ENCODE measurements around the gene TCL1A. TPM values are rescaled to one million over a fixed set of nuclear protein-coding genes. Genes with fewer than 3 reads are reported as not detected.

TCL1A gene
- total and polyA plus RNA-seq, 4 donors = 0.21 to 5.0 (median 1.6) TPM

GRCh38 chr14:95759941-95760340, 46.0 kb upstream of the TCL1A start:
- ATAC-seq (ENCODE audit: insufficient read depth, low FRiP score) (no peak), DNase-seq (no peak)
- Histone ChIP-seq H3K4me1 (ENCODE audit: control insufficient read depth in 5 of 5, insufficient read depth in 5 of 5, low read length in 5 of 5) (no peaks in the 10 kb centered on the region), H3K9ac (ENCODE audit: insufficient read depth in 1 of 2, low read length in 2 of 2) (no peak overlapping the region), H3K27me3 (ENCODE audit: control insufficient read depth in 3 of 3, insufficient read depth in 3 of 3, low read length in 2 of 3) (peaks cover 0 to 3% (median 0%) of the 10 kb centered on the region in 3 donors), H3K9me3 (ENCODE audit: control insufficient read depth in 4 of 4, insufficient read depth in 3 of 4, low read length in 3 of 4) (peaks cover 0 to 1% (median 0%) of the 10 kb centered on the region in 4 donors), H3K27ac (ENCODE audit: low read depth in 1 of 2, low read length in 1 of 2) (no peak overlapping the region), H3K4me3 (no peak overlapping the region), H3K36me3 (ENCODE audit: control insufficient read depth in 4 of 4, insufficient read depth in 4 of 4, low read length in 4 of 4) (no peaks in the 10 kb centered on the region)
- TF ChIP-seq, protein P1, sequence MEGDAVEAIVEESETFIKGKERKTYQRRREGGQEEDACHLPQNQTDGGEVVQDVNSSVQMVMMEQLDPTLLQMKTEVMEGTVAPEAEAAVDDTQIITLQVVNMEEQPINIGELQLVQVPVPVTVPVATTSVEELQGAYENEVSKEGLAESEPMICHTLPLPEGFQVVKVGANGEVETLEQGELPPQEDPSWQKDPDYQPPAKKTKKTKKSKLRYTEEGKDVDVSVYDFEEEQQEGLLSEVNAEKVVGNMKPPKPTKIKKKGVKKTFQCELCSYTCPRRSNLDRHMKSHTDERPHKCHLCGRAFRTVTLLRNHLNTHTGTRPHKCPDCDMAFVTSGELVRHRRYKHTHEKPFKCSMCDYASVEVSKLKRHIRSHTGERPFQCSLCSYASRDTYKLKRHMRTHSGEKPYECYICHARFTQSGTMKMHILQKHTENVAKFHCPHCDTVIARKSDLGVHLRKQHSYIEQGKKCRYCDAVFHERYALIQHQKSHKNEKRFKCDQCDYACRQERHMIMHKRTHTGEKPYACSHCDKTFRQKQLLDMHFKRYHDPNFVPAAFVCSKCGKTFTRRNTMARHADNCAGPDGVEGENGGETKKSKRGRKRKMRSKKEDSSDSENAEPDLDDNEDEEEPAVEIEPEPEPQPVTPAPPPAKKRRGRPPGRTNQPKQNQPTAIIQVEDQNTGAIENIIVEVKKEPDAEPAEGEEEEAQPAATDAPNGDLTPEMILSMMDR (IDR thresholded peaks at IDR 0.05; ENCODE audit: control extremely low read depth, extremely low read depth) = no peak

DNA sequence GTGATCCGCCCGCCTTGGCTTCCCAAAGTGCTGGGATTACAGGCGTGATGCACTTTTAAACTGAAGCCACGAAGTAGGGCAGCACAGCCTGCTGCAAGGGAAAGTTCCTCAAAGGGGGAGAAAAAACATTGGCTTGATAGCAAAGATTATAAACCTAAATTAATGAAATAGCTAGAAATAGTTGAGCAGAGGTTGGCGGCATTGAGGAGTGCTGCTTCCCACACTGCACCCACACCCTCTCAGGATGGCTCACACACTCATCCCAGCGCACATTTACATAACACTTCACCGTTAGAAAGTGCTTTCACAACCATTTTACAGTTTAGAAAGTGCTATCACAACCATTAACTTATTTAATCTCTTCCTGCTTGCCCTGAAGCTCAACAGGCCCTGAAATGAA, 44.4 kb upstream of the TCL1A start:
- TF ChIP-seq, protein P1 (IDR thresholded peaks at IDR 0.05; ENCODE audit: control extremely low read depth, extremely low read depth) = no peak
- H3K9ac ChIP-seq (ENCODE audit: insufficient read depth in 1 of 2, low read length in 2 of 2) = no peak overlapping the region
- H3K9me3 ChIP-seq (ENCODE audit: control insufficient read depth in 4 of 4, insufficient read depth in 3 of 4, low read length in 3 of 4) = no peaks in the 10 kb centered on the region
- H3K4me1 ChIP-seq (ENCODE audit: control insufficient read depth in 5 of 5, insufficient read depth in 5 of 5, low read length in 5 of 5) = no peaks in the 10 kb centered on the region
- peaks cover 0 to 3% (median 0%) of the 10 kb centered on the region in 3 donors for H3K27me3 ChIP-seq (ENCODE audit: control insufficient read depth in 3 of 3, insufficient read depth in 3 of 3, low read length in 2 of 3)
- H3K36me3 ChIP-seq (ENCODE audit: control insufficient read depth in 4 of 4, insufficient read depth in 4 of 4, low read length in 4 of 4) = no peaks in the 10 kb centered on the region
- no peak for ATAC-seq (ENCODE audit: insufficient read depth, low FRiP score)
- H3K27ac ChIP-seq (ENCODE audit: low read depth in 1 of 2, low read length in 1 of 2) = no peak overlapping the region
- DNase-seq = no peak
- H3K4me3 ChIP-seq = no peak overlapping the region
- 76 to 77% methylated on average over 7 of the region's 7 CpGs for WGBS, 2 donors

- WGBS, 2 donors = 49 to 57% methylated on average over 3 of the region's 3 CpGs
- no peak overlapping the region for H3K27ac ChIP-seq (ENCODE audit: low read depth in 1 of 2, low read length in 1 of 2)
- TF ChIP-seq, protein P1 (IDR thresholded peaks at IDR 0.05; ENCODE audit: control extremely low read depth, extremely low read depth) = no peak
- H3K4me1 ChIP-seq (ENCODE audit: control insufficient read depth in 5 of 5, insufficient read depth in 5 of 5, low read length in 5 of 5) = no peaks in the 10 kb centered on the region
- no peaks in the 10 kb centered on the region for H3K9me3 ChIP-seq (ENCODE audit: control insufficient read depth in 4 of 4, insufficient read depth in 3 of 4, low read length in 3 of 4)
- H3K27me3 ChIP-seq (ENCODE audit: control insufficient read depth in 3 of 3, insufficient read depth in 3 of 3, low read length in 2 of 3) = peaks cover 0 to 3% (median 0%) of the 10 kb centered on the region in 3 donors
- no peak overlapping the region for H3K9ac ChIP-seq (ENCODE audit: insufficient read depth in 1 of 2, low read length in 2 of 2)
- no peaks in the 10 kb centered on the region for H3K36me3 ChIP-seq (ENCODE audit: control insufficient read depth in 4 of 4, insufficient read depth in 4 of 4, low read length in 4 of 4)
- no peak for ATAC-seq (ENCODE audit: insufficient read depth, low FRiP score)
- H3K4me3 ChIP-seq = no peak overlapping the region
- DNase-seq = no peak
Observed at GRCh38 chr14:95756751-95757150, 42.8 kb upstream of the TCL1A start.

DNA sequence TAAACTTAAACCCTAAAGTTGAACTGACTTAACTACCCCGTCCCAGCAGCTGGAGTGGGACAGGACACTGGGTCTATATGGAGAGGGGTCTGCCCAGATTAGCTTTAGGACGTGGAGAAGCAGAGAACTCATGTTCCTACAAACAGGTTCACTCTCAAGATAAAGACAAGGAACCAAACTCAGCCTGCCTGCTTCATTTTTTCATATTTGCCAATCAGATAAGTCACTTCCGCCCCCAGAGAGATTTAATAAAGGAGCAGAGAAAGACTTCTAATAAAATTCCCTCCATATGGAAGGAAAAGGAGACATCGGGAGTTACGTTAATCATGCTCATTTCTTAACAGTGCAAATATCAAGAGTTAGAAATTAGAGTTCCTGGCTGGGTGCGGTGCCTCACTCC, 42.2 kb upstream of the TCL1A start:
- DNase-seq (no peak), ATAC-seq (ENCODE audit: insufficient read depth, low FRiP score) (no peak)
- Histone ChIP-seq H3K9ac (ENCODE audit: insufficient read depth in 1 of 2, low read length in 2 of 2) (no peak overlapping the region), H3K27ac (ENCODE audit: low read depth in 1 of 2, low read length in 1 of 2) (no peak overlapping the region), H3K36me3 (ENCODE audit: control insufficient read depth in 4 of 4, insufficient read depth in 4 of 4, low read length in 4 of 4) (no peaks in the 10 kb centered on the region), H3K9me3 (ENCODE audit: control insufficient read depth in 4 of 4, insufficient read depth in 3 of 4, low read length in 3 of 4) (no peaks in the 10 kb centered on the region), H3K27me3 (ENCODE audit: control insufficient read depth in 3 of 3, insufficient read depth in 3 of 3, low read length in 2 of 3) (no peaks in the 10 kb centered on the region), H3K4me1 (ENCODE audit: control insufficient read depth in 5 of 5, insufficient read depth in 5 of 5, low read length in 5 of 5) (no peaks in the 10 kb centered on the region), H3K4me3 (no peak overlapping the region)
- TF ChIP-seq, protein P1 (IDR thresholded peaks at IDR 0.05; ENCODE audit: control extremely low read depth, extremely low read depth) = no peak
- WGBS, 2 donors = 65 to 78% methylated on average over 6 of the region's 6 CpGs

Data from lung (tissue), 12 donors.